ENCODE results near the gene FAM76B.

FAM76B gene

GRCh38 chr11:95791709-95792033, 2.1 kb upstream of the FAM76B start:
- peak overlapping the region; percentile 96 for H3K27ac ChIP-seq
- no peak for TF ChIP-seq CTCF (conservative IDR thresholded peaks at IDR 0.05)

- peak overlapping the region; percentile 96 for H3K27ac ChIP-seq
- no peak for TF ChIP-seq CTCF (conservative IDR thresholded peaks at IDR 0.05)
Measured at GRCh38 chr11:95790933-95791708, 1.5 kb upstream of the FAM76B start.

- no peak for TF ChIP-seq CTCF (conservative IDR thresholded peaks at IDR 0.05)
- peak within 1 kb of the TSS; percentile 96 for H3K27ac ChIP-seq
Measured at GRCh38 chr11:95790123-95790932, 746 bp upstream of the FAM76B start, which contains the start of gene CEP57. Gene CEP57, plus strand, starts transcription at chr11:95790498. Its CDS starts 201 bp downstream, at chr11:95790699.

GRCh38 chr11:95788921-95789505, 569 bp downstream of the FAM76B start:
- TF ChIP-seq CTCF (conservative IDR thresholded peaks at IDR 0.05) = peak; percentile 70
- peak overlapping the region; percentile 96 for H3K27ac ChIP-seq

- no peak overlapping the region for H3K27ac ChIP-seq
- no peak for TF ChIP-seq CTCF (conservative IDR thresholded peaks at IDR 0.05)
Measured at GRCh38 chr11:95780544-95780943, 9.0 kb downstream of the FAM76B start.

- no peak for TF ChIP-seq CTCF (conservative IDR thresholded peaks at IDR 0.05)
- no peak overlapping the region for H3K27ac ChIP-seq
Measured at GRCh38 chr11:95778699-95779098, 10.9 kb downstream of the FAM76B start.

GRCh38 chr11:95776859-95777258, 12.7 kb downstream of the FAM76B start:
- H3K27ac ChIP-seq = no peak overlapping the region
- TF ChIP-seq CTCF (conservative IDR thresholded peaks at IDR 0.05) = no peak
